CD4-positive, alpha-beta T cell (primary cell): Measurements from ENCODE around the gene FRMD8. TPM values are rescaled to one million over a fixed set of nuclear protein-coding genes. Genes with fewer than 3 reads are reported as not detected.

Experiments
- ATAC-seq: fragments of 200-7000 bp; cut with Tn5 transposase; one replicate; pipeline ENCODE4 v1.10.0; 2022; ENCODE audit warnings: mild to moderate bottlenecking; ENCODE audit not compliant: poor library complexity
- CTCF ChIA-PET: fragments of 350-600 bp; sonication (Branson Sonifier 250); formaldehyde crosslinking; loops from one replicate; lab custom pipeline; 2021; ENCODE audit warnings: antibody characterized with exemption, inconsistent platforms; lab: Charles Lee
- POLR2A ChIA-PET: fragments of 350-600 bp; sonication (Branson Sonifier 250); formaldehyde crosslinking; loops from one replicate; lab custom pipeline; 2021; ENCODE audit warnings: antibody characterized with exemption, inconsistent platforms; lab: Charles Lee
- DNase-seq, 14 experiments: peaks; one replicate each; pipeline ENCODE4 v3.0.0-alpha.2; 2013 to 2020; ENCODE audit warnings: mixed read lengths in 2 of 14
- H3K27ac ChIP-seq, 2 donors: one replicate each; pipeline versions ENCODE4 v1.5.1 to v1.7.0; 2013; ENCODE audit warnings: low read length in 2 of 2, low read depth in 1 of 2, mild to moderate bottlenecking in 1 of 2
- H3K27me3 ChIP-seq, 2 experiments: 1 replicate in 1 of 2; 2 replicates in 1 of 2; pipeline versions ENCODE4 v1.6.1 to v1.7.0; 2013; ENCODE audit warnings: low read length in 2 of 2, control low read depth in 1 of 2, mild to moderate bottlenecking in 1 of 2, moderate library complexity in 1 of 2; ENCODE audit not compliant: insufficient read depth in 2 of 2, control insufficient read depth in 1 of 2
- H3K36me3 ChIP-seq: one replicate; pipeline ENCODE4 v1.6.1; 2013; ENCODE audit warnings: low read length, control low read depth; ENCODE audit not compliant: insufficient read depth
- H3K4me1 ChIP-seq: one replicate; pipeline ENCODE4 v1.6.1; 2013; ENCODE audit warnings: low read length, control low read depth; ENCODE audit not compliant: insufficient read depth
- H3K4me3 ChIP-seq: one replicate; pipeline ENCODE4 v1.5.1; 2013; ENCODE audit warnings: mild to moderate bottlenecking, low read length, moderate library complexity
- H3K9me3 ChIP-seq, 2 experiments: 1 replicate in 1 of 2; 2 replicates in 1 of 2; pipeline versions ENCODE4 v1.6.1 to v1.7.0; 2013; ENCODE audit warnings: low read length in 2 of 2, mild to moderate bottlenecking in 2 of 2, control low read depth in 1 of 2, moderate library complexity in 1 of 2; ENCODE audit not compliant: control insufficient read depth in 1 of 2, insufficient read depth in 1 of 2
- H3K27ac Mint-ChIP-seq: one replicate; pipeline ENCODE4 v1.8.0; 2020; ENCODE audit warnings: mixed read lengths
- H3K27me3 Mint-ChIP-seq: one replicate; pipeline ENCODE4 v1.8.0; 2021; ENCODE audit warnings: mixed read lengths
- H3K36me3 Mint-ChIP-seq: one replicate; pipeline ENCODE4 v1.8.0; 2021; ENCODE audit warnings: low read depth, mixed read lengths
- H3K4me1 Mint-ChIP-seq: one replicate; pipeline ENCODE4 v1.8.0; 2021; ENCODE audit warnings: low read depth, mixed read lengths
- H3K4me3 Mint-ChIP-seq: one replicate; pipeline ENCODE4 v1.8.0; 2020; ENCODE audit warnings: mild to moderate bottlenecking, mixed read lengths
- H3K9me3 Mint-ChIP-seq: one replicate; pipeline ENCODE4 v1.8.0; 2020; ENCODE audit warnings: mixed read lengths
- CTCF ChIP-seq: fragments of 200-600 bp; IDR thresholded peaks from one replicate; pipeline ENCODE4 v1.8.0; 2022; ENCODE audit warnings: antibody characterized with exemption, mild to moderate bottlenecking
- intact Hi-C, 2 experiments: fragments of 100-400 bp; cut with DNase I in 1 of 2; cut with micrococcal nuclease in 1 of 2; formaldehyde crosslinking; loops; one replicate each; pipeline versions ENCODE4 v1.15.1 to v1.9.0; 2023 to 2025; cut with DNase I, micrococcal nuclease
- total RNA-seq, 174 experiments: library from RNA in 2 of 174; stranded (reverse) in 2 of 174; gene quantifications; one replicate each; pipeline ENCODE4 v1.2.3 and lab custom pipeline; 2021 to 2026

The FRMD8 gene
- total RNA-seq, 2 experiments from 2014 or later: 19.4 to 25.3 TPM

- DNase-seq (no peak), ATAC-seq (no peak)
- Mint-ChIP-seq H3K4me1 (peaks cover 24% of the 10 kb centered on the region), H3K4me3 (no peak overlapping the region), H3K27me3 (no peaks in the 10 kb centered on the region), H3K9me3 (no peaks in the 10 kb centered on the region), H3K36me3 (peaks cover 85% of the 10 kb centered on the region), H3K27ac (no peak overlapping the region)
- Histone ChIP-seq H3K4me3 (no peak overlapping the region), H3K36me3 (peaks cover 73% of the 10 kb centered on the region), H3K9me3 (no peaks in the 10 kb centered on the region), H3K4me1 (peaks cover 8% of the 10 kb centered on the region), H3K27ac (no peak overlapping the region), H3K27me3 (no peaks in the 10 kb centered on the region)
- CTCF ChIA-PET: interaction anchor here (0.9 kb wide), 1 partner anchor 14 kb away, joined by 3 read pairs; no protein-coding TSS in a partner anchor
- POLR2A ChIA-PET: no interaction called here
- TF ChIP-seq CTCF: no peak
- intact Hi-C loops: no loop called here
These were observed 44.6 kb upstream of the FRMD8 start for GRCh38 chr11:65341856-65342255.

- Histone ChIP-seq H3K27ac (no peak overlapping the region), H3K4me1 (peaks cover 20% of the 10 kb centered on the region), H3K36me3 (peaks cover 59% of the 10 kb centered on the region), H3K9me3 (no peaks in the 10 kb centered on the region), H3K27me3 (no peaks in the 10 kb centered on the region), H3K4me3 (no peak overlapping the region)
- Mint-ChIP-seq H3K4me3 (no peak overlapping the region), H3K9me3 (no peaks in the 10 kb centered on the region), H3K36me3 (peaks cover 62% of the 10 kb centered on the region), H3K27me3 (no peaks in the 10 kb centered on the region), H3K27ac (peak overlapping the region; percentile 11), H3K4me1 (peaks cover 18% of the 10 kb centered on the region)
- ATAC-seq: no peak
- intact Hi-C loops: no loop called here
- ChIA-PET POLR2A (interaction anchor here (0.8 to 2.0 kb wide), 3 partner anchors 19 to 222 kb away, joined by 3 to 10 read pairs (median 3); no protein-coding TSS in a partner anchor), CTCF (interaction anchor here (0.6 to 2.2 kb wide), 4 partner anchors 22 to 188 kb away, joined by 3 to 10 read pairs (median 4); no protein-coding TSS in a partner anchor)
- no peak for TF ChIP-seq CTCF
- no peak for DNase-seq
These were observed 34.9 kb upstream of the FRMD8 start for GRCh38 chr11:65351511-65351910.

GRCh38 chr11:65352783-65353182, 33.7 kb upstream of the FRMD8 start:
- POLR2A ChIA-PET: interaction anchor here (1.1 to 2.6 kb wide), 2 partner anchors 19 to 21 kb away, joined by 3 to 13 read pairs; partner anchors contain the start of gene DPF2
- peaks cover 48% of the 10 kb centered on the region for H3K36me3 ChIP-seq
- H3K27ac ChIP-seq: no peak overlapping the region
- CTCF ChIA-PET: interaction anchor here (0.9 to 1.4 kb wide), 4 partner anchors 14 to 37 kb away, joined by 3 to 6 read pairs (median 4); no protein-coding TSS in a partner anchor
- intact Hi-C loops: no loop called here
- Mint-ChIP-seq H3K36me3 (peaks cover 56% of the 10 kb centered on the region), H3K27ac (peak overlapping the region; percentile 31), H3K4me3 (peak overlapping the region; percentile 85), H3K27me3 (no peaks in the 10 kb centered on the region), H3K9me3 (no peaks in the 10 kb centered on the region), H3K4me1 (peaks cover 18% of the 10 kb centered on the region)
- no peak for ATAC-seq
- TF ChIP-seq CTCF: no peak
- DNase-seq: no peak
- no peak overlapping the region for H3K4me3 ChIP-seq
- H3K4me1 ChIP-seq: peaks cover 20% of the 10 kb centered on the region
- no peaks in the 10 kb centered on the region for H3K9me3 ChIP-seq
- no peaks in the 10 kb centered on the region for H3K27me3 ChIP-seq
